Measurements from ENCODE around the gene PSMB9. TPM values are rescaled to one million over a fixed set of nuclear protein-coding genes. Genes with fewer than 3 reads are reported as not detected.

PSMB9 gene
- total and polyA plus RNA-seq, 9 of the 15 experiments (the other 6 are each of a cell fraction or from before 2014, with no cell fraction given): 1.1 to 3.7 (median 2.4) TPM

DNA sequence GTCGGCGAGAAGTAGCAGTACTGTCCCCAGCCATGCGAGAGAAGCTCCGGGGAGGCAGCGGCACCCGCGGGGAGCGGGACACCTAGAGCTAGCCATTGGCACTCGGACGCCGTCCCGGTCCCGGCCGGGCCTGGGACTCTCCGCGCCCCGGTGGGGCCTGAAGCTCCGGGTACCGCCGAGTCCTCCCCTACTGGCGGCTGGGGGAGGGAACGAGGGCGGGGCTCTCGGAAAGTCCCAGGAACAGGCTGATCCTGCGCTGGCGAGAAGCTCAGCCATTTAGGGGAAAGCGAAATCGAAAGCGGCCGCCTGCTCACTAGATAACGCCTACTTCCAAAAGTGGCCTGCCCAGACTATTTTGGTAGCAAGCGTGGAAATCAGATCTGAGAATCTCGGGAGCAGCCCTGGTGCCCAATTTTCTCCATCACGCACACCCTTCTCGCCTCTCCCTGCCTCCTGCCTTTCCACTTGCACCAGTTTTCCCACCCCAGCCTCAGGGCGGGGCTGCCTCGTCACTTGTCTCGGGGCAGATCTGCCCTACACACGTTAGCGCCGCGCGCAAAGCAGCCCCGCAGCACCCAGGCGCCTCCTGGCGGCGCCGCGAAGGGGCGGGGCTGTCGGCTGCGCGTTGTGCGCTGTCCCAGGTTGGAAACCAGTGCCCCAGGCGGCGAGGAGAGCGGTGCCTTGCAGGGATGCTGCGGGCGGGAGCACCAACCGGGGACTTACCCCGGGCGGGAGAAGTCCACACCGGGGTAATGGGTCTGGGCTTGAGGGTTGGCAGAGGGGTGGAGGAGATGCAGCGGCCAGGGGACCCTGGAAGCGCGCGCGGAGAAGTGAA lies at the start of gene PSMB9, which contains the start of gene TAP1 (continued):
- no peak for TF ChIP-seq ZNF274 (IDR thresholded peaks at IDR 0.05; ENCODE audit: borderline replicate concordance, low read depth, low read length)
- no peak for TF ChIP-seq NFRKB (IDR thresholded peaks at IDR 0.05; ENCODE audit: low read depth)
- TF ChIP-seq IFI16 (CRISPR knock-in tag; IDR thresholded peaks at IDR 0.05): no peak
- no peak for TF ChIP-seq HMG20B (CRISPR knock-in tag; IDR thresholded peaks at IDR 0.05)
- peak; percentile 85 for TF ChIP-seq MTA3 (IDR thresholded peaks at IDR 0.05; ENCODE audit: borderline replicate concordance)
- TF ChIP-seq LEF1 (IDR thresholded peaks at IDR 0.05): no peak
- no peak for TF ChIP-seq CAMTA2 (CRISPR knock-in tag; conservative IDR thresholded peaks at IDR 0.05)
- TF ChIP-seq VEZF1 (CRISPR knock-in tag; IDR thresholded peaks at IDR 0.05): peak; percentile 93
- peak; percentile 27 for TF ChIP-seq POU5F1 (IDR thresholded peaks at IDR 0.05; ENCODE audit: borderline replicate concordance, low read depth, low read length, partially characterized antibody)
- no peak for TF ChIP-seq NR4A1 (CRISPR knock-in tag; IDR thresholded peaks at IDR 0.05)
- TF ChIP-seq NR4A1 (tag; IDR thresholded peaks at IDR 0.05): no peak
- no peak for TF ChIP-seq NR0B1 (IDR thresholded peaks at IDR 0.05; ENCODE audit: partially characterized antibody)
- no peak; the same call in 1 of the 2 replicates for TF ChIP-seq ZBTB9 (CRISPR knock-in tag; IDR thresholded peaks at IDR 0.05)
- peak; percentile 90 for TF ChIP-seq ZNF75A (CRISPR knock-in tag; IDR thresholded peaks at IDR 0.05)
- no peak; the same call in 1 of the 2 replicates for TF ChIP-seq HBP1 (CRISPR knock-in tag; IDR thresholded peaks at IDR 0.05)
- TF ChIP-seq PML (IDR thresholded peaks at IDR 0.05; ENCODE audit: low read length): 0 out of 2 replicates have a peak, but pooled peaks have one; percentile 29
- TF ChIP-seq ZNF311 (CRISPR knock-in tag; IDR thresholded peaks at IDR 0.05): no peak
- no peak for TF ChIP-seq TCFL5 (CRISPR knock-in tag; conservative IDR thresholded peaks at IDR 0.05)
- TF ChIP-seq, protein P1, sequence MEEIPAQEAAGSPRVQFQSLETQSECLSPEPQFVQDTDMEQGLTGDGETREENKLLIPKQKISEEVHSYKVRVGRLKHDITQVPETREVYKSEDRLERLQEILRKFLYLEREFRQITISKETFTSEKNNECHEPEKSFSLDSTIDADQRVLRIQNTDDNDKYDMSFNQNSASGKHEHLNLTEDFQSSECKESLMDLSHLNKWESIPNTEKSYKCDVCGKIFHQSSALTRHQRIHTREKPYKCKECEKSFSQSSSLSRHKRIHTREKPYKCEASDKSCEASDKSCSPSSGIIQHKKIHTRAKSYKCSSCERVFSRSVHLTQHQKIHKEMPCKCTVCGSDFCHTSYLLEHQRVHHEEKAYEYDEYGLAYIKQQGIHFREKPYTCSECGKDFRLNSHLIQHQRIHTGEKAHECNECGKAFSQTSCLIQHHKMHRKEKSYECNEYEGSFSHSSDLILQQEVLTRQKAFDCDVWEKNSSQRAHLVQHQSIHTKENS (CRISPR knock-in tag; IDR thresholded peaks at IDR 0.05): no peak
- TF ChIP-seq SMARCC2 (IDR thresholded peaks at IDR 0.05; ENCODE audit: low read depth): no peak
- TF ChIP-seq EWSR1 (IDR thresholded peaks at IDR 0.05; ENCODE audit: borderline replicate concordance, low read depth, partially characterized antibody): no peak
- TF ChIP-seq SNAPC5 (CRISPR knock-in tag; IDR thresholded peaks at IDR 0.05): no peak

Data from K562 (cell line).